CD14-positive monocyte (primary cell): ENCODE measurements around the gene ATP6AP1. TPM values are rescaled to one million over a fixed set of nuclear protein-coding genes. Genes with fewer than 3 reads are reported as not detected.

Source experiments
- DNase-seq, 3 donors: peaks; one replicate each; pipeline ENCODE4 v3.0.0-alpha.2; 2011 to 2022
- H2AFZ ChIP-seq: 2 replicates; pipeline ENCODE4 v1.6.0; 2012; ENCODE audit warnings: mild to moderate bottlenecking, low read depth, low read length, inconsistent platforms; ENCODE audit not compliant: insufficient read depth, poor library complexity, severe bottlenecking
- H3K27ac ChIP-seq, 2 donors: 1 replicate in 1 of 2; 2 replicates in 1 of 2; pipeline ENCODE4 v1.5.1; 2012 to 2013; ENCODE audit warnings: low read length in 2 of 2, control low read depth in 1 of 2, inconsistent platforms in 1 of 2, low read depth in 1 of 2, mild to moderate bottlenecking in 1 of 2
- H3K27me3 ChIP-seq, 2 donors: one replicate each; pipeline versions ENCODE4 v1.6.0 to v1.6.1; 2011 to 2013; ENCODE audit warnings: low read length in 2 of 2; ENCODE audit not compliant: control insufficient read depth in 2 of 2, insufficient read depth in 2 of 2
- H3K36me3 ChIP-seq, 2 donors: replicated peaks in 1 of 2; 1 replicate in 1 of 2; 2 replicates in 1 of 2; pipeline versions ENCODE4 v1.5.1 to v1.6.1; 2012 to 2013; ENCODE audit warnings: low read length in 2 of 2, control low read depth in 1 of 2, inconsistent platforms in 1 of 2, mild to moderate bottlenecking in 1 of 2; ENCODE audit not compliant: insufficient read depth in 2 of 2, control insufficient read depth in 1 of 2
- H3K4me1 ChIP-seq, 2 donors: 1 replicate in 1 of 2; 2 replicates in 1 of 2; pipeline versions ENCODE4 v1.5.1 to v1.6.1; 2012 to 2013; ENCODE audit warnings: low read length in 2 of 2, control low read depth in 1 of 2, inconsistent platforms in 1 of 2, mild to moderate bottlenecking in 1 of 2, moderate library complexity in 1 of 2; ENCODE audit not compliant: insufficient read depth in 2 of 2, control insufficient read depth in 1 of 2
- H3K4me2 ChIP-seq: replicated peaks from 2 replicates; pipeline ENCODE3; 2012; ENCODE audit warnings: low read length, moderate library complexity, mild to moderate bottlenecking; ENCODE audit not compliant: poor library complexity, severe bottlenecking; ENCODE audit errors: extremely low read depth
- H3K4me3 ChIP-seq, 3 experiments: fragments of 200-600 bp in 1 of 3; sonication (generic) in 1 of 3; replicated peaks in 1 of 3; 1 replicate in 2 of 3; 2 replicates in 1 of 3; pipeline ENCODE4 v1.5.1; 2011 to 2013; ENCODE audit warnings: low read length in 3 of 3, mild to moderate bottlenecking in 3 of 3, control low read depth in 2 of 3, low read depth in 2 of 3, inconsistent platforms in 1 of 3, moderate library complexity in 1 of 3
- H3K79me2 ChIP-seq: 2 replicates; pipeline ENCODE4 v1.6.0; 2012; ENCODE audit warnings: mild to moderate bottlenecking, control low read depth, inconsistent platforms, low read length, moderate library complexity; ENCODE audit not compliant: insufficient read depth
- H3K9ac ChIP-seq: 2 replicates; pipeline ENCODE4 v1.6.0; 2017; ENCODE audit warnings: low read length, mild to moderate bottlenecking; ENCODE audit not compliant: insufficient read depth, poor library complexity, severe bottlenecking
- H3K9me3 ChIP-seq, 2 donors: replicated peaks in 1 of 2; 1 replicate in 1 of 2; 2 replicates in 1 of 2; pipeline versions ENCODE4 v1.5.1 to v1.6.1; 2012 to 2013; ENCODE audit warnings: low read length in 2 of 2, control low read depth in 1 of 2; ENCODE audit not compliant: control insufficient read depth in 1 of 2, insufficient read depth in 1 of 2
- H4K20me1 ChIP-seq: 2 replicates; pipeline ENCODE4 v1.6.0; 2012; ENCODE audit warnings: mild to moderate bottlenecking, low read length, control low read depth, moderate library complexity; ENCODE audit not compliant: insufficient read depth
- H3K27ac Mint-ChIP-seq, 7 donors: one replicate each; pipeline ENCODE4 v1.8.0; 2020; ENCODE audit warnings: mild to moderate bottlenecking in 7 of 7, mixed read lengths in 7 of 7, moderate library complexity in 6 of 7, inconsistent platforms in 2 of 7
- H3K27me3 Mint-ChIP-seq, 3 donors: one replicate each; pipeline ENCODE4 v1.8.0; 2021 to 2022; ENCODE audit warnings: low read depth in 3 of 3, mild to moderate bottlenecking in 3 of 3, mixed read lengths in 3 of 3, moderate library complexity in 3 of 3, inconsistent platforms in 1 of 3
- H3K36me3 Mint-ChIP-seq, 2 donors: one replicate each; pipeline ENCODE4 v1.8.0; 2020; ENCODE audit warnings: mixed read lengths in 2 of 2, inconsistent platforms in 1 of 2, mild to moderate bottlenecking in 1 of 2
- H3K4me1 Mint-ChIP-seq: one replicate; pipeline ENCODE4 v1.8.0; 2020; ENCODE audit warnings: mild to moderate bottlenecking, mixed read lengths
- H3K4me3 Mint-ChIP-seq, 2 donors: one replicate each; pipeline ENCODE4 v1.8.0; 2020; ENCODE audit warnings: mild to moderate bottlenecking in 2 of 2, mixed read lengths in 2 of 2, moderate library complexity in 1 of 2
- H3K9me3 Mint-ChIP-seq, 7 donors: one replicate each; pipeline ENCODE4 v1.8.0; 2020 to 2022; ENCODE audit warnings: mixed read lengths in 7 of 7, mild to moderate bottlenecking in 6 of 7, moderate library complexity in 6 of 7, inconsistent platforms in 2 of 7
- WGBS: methylation state at CpG from one replicate; pipeline ENCODE4 v1.1.5; 2013; ENCODE audit warnings: missing lambda C conversion rate; ENCODE audit not compliant: insufficient coverage; 5-methylcytosine and 5-hydroxymethylcytosine counted together
- intact Hi-C, 2 donors: fragments of 100-400 bp; cut with micrococcal nuclease; formaldehyde crosslinking; loops; one replicate each; pipeline versions ENCODE4 v1.15.0 to v1.15.1; 2023
- polyA plus RNA-seq, 3 donors: library from polyadenylated mRNA; depleted of rRNA in 1 of 3; unstranded in 2 of 3; stranded (reverse) in 1 of 3; fragments of 300-500 nt in 2 of 3; fragments of >200 nt in 1 of 3; fragmentation: Illumina TruSeq in 2 of 3; gene quantifications; 1 replicate in 2 of 3; 2 replicates in 1 of 3; pipeline ENCODE4 v1.2.3, GENCODE V29; 2012 to 2021
- TF ChIP-seq, protein P1 (sequence below): fragments of 200-600 bp; IDR thresholded peaks from one replicate; pipeline ENCODE4 v1.8.0; 2022; ENCODE audit warnings: antibody characterized with exemption, mild to moderate bottlenecking

The ATP6AP1 gene
- polyA plus RNA-seq, 3 donors: 116 to 178 (median 145) TPM

DNA sequence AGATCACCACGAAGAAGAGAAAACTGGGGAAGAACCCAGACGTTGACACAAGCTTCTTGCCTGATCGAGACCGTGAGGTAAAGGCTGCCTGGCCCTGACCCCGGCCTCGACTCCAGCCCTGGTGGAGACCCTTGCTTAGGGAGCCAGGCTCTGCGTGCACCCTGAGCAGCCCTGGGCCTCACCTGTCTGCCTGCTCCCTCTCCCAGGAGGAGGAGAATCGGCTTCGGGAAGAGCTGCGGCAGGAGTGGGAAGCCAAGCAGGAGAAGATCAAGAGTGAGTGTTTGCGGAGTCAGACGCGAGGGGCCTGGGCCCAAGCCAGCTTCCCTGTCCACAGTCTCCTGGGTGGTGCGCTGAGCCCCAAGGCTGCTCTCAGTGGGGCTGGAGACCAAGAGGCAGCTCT, 20.0 kb downstream of the ATP6AP1 start:
- Histone ChIP-seq H3K4me2 (no peak overlapping the region), H3K36me3 (peaks cover 40 to 45% of the 10 kb centered on the region in 2 donors), H3K9me3 (no peaks in the 10 kb centered on the region), H4K20me1 (peaks cover 9% of the 10 kb centered on the region), H2AFZ (no peak overlapping the region), H3K79me2 (peaks cover 10% of the 10 kb centered on the region), H3K9ac (no peak overlapping the region), H3K4me3 (no peak overlapping the region), H3K27me3 (no peaks in the 10 kb centered on the region), H3K27ac (no peak overlapping the region), H3K4me1 (peaks cover 13 to 17% of the 10 kb centered on the region in 2 donors)
- DNase-seq: no peak
- 100% methylated on average over 7 of the region's 14 CpGs for WGBS
- TF ChIP-seq, protein P1, sequence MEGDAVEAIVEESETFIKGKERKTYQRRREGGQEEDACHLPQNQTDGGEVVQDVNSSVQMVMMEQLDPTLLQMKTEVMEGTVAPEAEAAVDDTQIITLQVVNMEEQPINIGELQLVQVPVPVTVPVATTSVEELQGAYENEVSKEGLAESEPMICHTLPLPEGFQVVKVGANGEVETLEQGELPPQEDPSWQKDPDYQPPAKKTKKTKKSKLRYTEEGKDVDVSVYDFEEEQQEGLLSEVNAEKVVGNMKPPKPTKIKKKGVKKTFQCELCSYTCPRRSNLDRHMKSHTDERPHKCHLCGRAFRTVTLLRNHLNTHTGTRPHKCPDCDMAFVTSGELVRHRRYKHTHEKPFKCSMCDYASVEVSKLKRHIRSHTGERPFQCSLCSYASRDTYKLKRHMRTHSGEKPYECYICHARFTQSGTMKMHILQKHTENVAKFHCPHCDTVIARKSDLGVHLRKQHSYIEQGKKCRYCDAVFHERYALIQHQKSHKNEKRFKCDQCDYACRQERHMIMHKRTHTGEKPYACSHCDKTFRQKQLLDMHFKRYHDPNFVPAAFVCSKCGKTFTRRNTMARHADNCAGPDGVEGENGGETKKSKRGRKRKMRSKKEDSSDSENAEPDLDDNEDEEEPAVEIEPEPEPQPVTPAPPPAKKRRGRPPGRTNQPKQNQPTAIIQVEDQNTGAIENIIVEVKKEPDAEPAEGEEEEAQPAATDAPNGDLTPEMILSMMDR: no peak
- peaks cover 52 to 64% of the 10 kb centered on the region in 2 donors for H3K36me3 Mint-ChIP-seq
- H3K4me1 Mint-ChIP-seq: peaks cover 7% of the 10 kb centered on the region
- H3K4me3 Mint-ChIP-seq: no peak overlapping the region
- H3K27me3 Mint-ChIP-seq: peaks cover 0 to 15% (median 0%) of the 10 kb centered on the region in 3 donors
- peaks cover 0 to 4% (median 0%) of the 10 kb centered on the region in 7 donors for H3K9me3 Mint-ChIP-seq
- no peak overlapping the region for H3K27ac Mint-ChIP-seq
- intact Hi-C loops: no loop called here

DNA sequence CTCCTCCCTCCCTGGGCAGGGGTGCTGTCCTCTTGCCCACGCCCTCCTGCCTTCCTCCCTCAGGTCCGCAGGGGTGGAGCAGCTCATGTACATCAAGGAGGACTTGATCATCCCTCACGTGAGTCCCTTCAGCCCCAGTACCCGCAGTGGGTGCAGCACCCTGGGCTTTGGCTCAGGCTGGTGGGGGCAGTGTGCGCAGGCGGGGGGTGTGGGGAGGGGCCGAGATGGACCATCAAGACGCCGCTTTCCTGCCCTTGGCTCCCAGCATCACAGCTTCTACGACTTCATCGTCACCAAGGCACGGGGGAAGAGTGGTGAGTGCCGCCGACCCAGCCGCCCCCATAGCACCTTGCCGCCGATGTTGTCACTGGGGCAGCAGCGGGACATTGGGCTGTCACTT, 21.1 kb downstream of the ATP6AP1 start:
- peaks cover 6% of the 10 kb centered on the region for H3K4me1 Mint-ChIP-seq
- no peaks in the 10 kb centered on the region for H3K9me3 ChIP-seq
- H3K27me3 ChIP-seq: no peaks in the 10 kb centered on the region
- peaks cover 8% of the 10 kb centered on the region for H3K79me2 ChIP-seq
- H3K27ac ChIP-seq: no peak overlapping the region
- no peak for DNase-seq
- WGBS: 100% methylated on average over 6 of the region's 18 CpGs
- H3K9me3 Mint-ChIP-seq: peaks cover 0 to 2% (median 0%) of the 10 kb centered on the region in 7 donors
- peaks cover 53 to 65% of the 10 kb centered on the region in 2 donors for H3K36me3 Mint-ChIP-seq
- no peak overlapping the region for H2AFZ ChIP-seq
- H3K27ac Mint-ChIP-seq: no peak overlapping the region
- TF ChIP-seq, protein P1: no peak
- H3K4me2 ChIP-seq: no peak overlapping the region
- H3K9ac ChIP-seq: no peak overlapping the region
- H4K20me1 ChIP-seq: peaks cover 9% of the 10 kb centered on the region
- H3K4me3 ChIP-seq: no peak overlapping the region
- intact Hi-C loops: no loop called here
- H3K4me3 Mint-ChIP-seq: no peak overlapping the region
- H3K4me1 ChIP-seq: peaks cover 7 to 10% of the 10 kb centered on the region in 2 donors
- peaks cover 0 to 15% (median 0%) of the 10 kb centered on the region in 3 donors for H3K27me3 Mint-ChIP-seq
- peaks cover 40 to 45% of the 10 kb centered on the region in 2 donors for H3K36me3 ChIP-seq
